COLO668 (cell line): ENCODE results near the gene CDH23.
A peak's percentile ranks its signal among the peaks of the same experiment; 100 is the strongest.
"Not testable (repeated sequence)": the region's sequence is repeated elsewhere in the genome, so short reads cannot be mapped to it uniquely, and the experiment has no call there.

Source experiments
- DNase-seq: peaks from one replicate; lab custom pipeline; 2025; ENCODE audit not compliant: unreplicated experiment; lab: John Stamatoyannopoulos, UW

CDH23 gene

DNA sequence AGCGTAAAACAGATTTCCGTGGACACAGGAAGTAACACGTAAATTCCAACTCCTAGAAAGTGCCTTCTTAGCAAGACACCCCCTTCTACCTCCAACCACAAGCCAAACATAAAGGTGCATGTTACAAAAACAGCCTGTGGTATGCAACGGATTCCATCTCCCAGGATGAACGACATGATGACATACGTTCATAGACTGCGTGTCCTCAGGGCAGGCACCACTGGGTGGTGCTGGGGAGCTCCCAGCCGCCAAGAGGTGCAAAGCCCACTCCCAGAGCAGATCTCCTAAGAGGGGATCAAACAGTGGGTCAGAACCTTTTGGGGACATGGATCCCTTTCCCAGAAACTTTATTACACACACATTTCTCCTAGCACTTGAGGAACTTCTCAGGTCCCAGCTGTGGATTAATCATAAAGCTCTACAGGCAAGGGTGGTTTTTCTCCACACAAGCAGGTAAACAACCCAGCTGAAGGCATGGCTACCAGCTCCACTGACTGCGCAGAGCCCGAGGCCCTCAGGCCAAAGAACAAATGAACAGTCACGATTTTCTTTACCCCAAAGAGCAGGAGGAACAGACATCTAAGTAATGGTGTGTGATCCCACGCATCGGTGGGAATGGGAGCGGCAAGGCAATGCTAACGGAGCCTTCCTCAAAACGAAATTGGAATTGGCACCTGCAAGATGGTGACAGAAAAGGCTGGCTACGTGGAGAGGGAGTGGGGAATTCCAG is 440.5 kb downstream of the CDH23 start:
- no peak for DNase-seq

DNA sequence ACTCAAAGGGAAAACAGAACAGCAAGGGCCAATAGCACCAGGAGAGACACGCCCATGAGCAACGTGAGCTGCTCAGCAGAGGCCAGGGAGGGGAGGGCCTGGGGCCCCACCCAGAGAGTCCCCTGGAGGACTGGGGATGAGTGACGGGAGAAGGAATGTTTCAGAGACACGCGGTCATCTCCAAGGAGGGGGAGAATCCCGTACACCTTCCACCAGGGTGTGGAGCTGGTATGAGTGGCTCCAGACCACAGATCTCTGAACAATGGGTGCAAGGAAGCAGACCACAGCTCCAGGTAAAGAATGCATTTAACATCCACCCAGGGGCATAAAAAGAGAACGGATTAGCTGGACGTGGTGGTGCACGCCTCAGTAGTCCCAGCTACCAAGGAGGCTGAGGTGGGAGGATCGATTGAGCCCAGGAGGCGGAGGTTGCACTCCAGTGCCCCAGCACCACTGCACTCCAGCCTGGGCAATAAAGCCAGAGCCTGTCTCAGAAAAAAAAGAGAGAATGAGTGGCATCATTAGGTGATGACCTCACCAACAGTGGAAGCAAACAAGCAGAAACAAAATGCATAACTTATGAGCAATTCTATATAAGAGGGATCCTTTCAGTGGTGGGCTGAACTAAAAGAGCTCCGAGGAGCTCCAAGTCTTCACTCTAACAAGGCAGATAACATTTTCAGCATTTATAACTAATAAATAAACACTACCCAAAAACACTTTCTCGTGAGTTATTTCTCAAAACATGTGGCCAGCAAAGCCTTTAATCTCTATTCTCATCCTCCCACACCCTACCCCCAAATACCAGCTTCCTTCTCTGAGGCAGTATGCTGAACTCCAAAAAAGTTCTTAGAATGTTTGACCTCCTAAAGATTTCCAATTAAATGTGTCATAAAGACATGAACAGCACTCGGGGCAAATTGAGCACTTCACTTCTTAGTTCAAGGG is 441.8 kb downstream of the CDH23 start:
- no peak for DNase-seq

DNA sequence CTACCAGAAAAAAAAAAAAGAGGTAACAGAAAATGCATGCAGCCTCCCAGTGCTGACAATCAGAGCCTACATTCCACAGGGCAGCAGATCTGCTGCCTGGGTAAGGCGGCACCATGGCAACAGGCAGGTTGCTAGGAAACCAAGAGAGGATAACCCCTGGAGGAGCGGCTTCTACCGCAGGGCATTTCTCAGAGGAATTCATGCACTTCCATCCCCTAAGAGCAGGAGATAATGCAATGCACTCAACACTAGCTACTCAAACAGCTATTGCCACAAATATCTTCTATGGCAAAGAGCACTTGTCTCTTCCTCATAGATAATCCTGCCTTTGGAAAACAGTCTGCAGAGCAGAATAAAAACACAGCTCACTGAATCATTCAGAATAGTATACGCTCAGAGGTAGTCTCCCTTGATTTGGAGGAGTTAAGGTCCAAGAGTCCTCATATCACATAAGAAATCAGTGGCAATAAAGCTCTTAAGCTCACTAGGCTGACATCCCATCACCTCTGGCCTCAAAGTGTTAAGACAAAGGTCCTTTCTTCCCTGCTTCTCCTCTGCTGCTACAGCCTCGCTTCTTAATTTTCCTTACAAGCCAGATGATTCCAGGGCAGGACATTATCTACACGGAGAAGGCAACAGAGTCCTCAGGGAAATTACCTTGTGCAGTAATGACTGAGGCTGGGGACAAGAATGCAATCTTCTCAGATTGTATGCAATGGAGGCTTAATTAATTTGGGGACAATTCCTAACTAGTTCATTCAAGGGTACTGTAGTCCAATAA is 443.6 kb downstream of the CDH23 start:
- peak; percentile 64 for DNase-seq

DNA sequence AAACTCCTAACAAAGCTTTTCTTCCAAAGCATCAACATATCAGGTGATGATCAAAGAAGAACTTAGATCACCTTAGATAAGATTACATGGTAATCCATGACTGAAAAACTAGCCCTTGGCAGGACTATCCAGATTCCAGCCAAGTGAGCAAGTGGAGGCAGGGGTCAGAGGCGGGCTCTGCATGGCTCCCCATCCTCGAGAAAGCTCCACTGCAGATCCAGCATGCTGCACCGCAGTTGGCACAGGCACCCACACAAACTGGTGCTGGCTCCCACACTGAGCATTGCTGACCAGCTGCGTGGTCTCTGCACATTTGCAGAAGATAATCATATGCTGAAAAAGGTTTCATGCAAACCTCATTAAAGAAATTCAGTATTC is 444.2 kb downstream of the CDH23 start:
- no peak for DNase-seq

DNA sequence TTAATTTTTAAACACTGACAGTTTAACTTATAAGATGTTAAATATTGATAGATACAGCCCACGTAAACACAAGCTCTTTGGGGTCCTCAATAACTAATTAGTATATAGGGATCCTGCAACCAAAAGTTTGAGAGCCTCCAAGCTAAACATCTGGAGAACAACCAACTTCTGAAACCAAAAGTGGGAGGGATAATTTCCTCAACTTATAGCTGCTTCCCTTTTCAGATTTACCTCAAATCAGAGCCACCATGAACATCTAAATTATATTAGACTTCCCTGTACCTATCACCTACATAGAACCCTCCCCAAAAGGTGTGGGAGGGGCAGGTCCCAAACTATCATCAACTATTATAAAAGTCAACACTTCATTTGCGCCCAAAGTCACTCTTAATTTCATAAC is 445.7 kb downstream of the CDH23 start:
- DNase-seq = no peak

DNA sequence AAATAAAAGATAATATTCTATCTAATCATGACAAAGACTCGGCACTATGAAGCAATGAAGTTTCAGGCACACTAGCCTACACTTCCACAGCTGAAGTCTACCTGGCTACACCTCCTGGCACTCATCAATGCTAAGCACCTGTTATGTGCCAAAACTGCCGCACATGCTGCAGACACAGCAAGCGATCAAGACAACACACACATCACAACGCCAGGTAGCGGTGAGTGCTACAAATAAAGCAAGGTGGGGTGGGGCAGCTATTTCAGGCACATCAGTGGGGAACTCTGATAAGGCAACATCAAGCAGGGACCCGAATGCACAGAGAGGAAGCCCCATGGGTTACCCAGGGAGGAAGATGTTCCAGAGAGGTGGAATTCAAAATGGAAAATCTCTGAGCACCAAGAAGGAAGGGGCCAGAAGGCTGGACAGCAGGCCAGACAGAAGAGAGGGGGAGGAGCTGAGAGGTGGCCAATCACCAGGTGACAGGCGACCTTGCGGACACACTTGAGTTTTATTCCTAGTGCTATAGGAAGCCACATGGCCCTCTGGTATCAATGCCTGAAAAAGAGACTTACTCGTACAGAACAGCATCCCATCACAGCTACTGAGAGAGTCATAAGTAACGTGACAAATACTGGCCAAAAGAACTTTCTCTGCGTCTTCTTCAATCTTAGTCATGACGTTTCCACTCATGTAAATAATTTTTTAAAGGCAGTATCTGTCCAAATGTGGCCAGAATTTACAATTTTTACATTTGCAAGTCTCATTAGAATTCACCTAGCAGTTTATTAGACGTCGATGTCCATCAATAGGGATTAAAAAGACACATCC is 446.4 kb downstream of the CDH23 start:
- DNase-seq = no peak

DNA sequence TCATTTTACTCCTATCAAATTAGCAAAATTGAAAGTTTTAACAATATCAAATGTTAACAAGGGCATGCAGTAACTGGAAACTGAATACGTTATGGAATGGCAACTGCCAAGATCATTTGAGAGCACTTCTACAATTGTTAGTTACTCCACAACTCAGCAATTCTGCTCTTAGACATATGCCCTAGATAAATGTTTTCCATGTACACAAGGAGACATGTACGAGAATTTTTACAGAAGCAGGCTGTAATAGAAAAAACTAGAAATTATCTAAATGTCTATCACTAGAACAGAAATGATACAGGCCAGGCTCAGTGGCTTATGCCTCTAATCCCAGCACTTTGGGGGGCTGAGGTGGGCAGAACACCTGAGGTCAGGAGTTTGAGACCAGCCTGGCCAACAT is 447.4 kb downstream of the CDH23 start:
- DNase-seq = no peak

DNA sequence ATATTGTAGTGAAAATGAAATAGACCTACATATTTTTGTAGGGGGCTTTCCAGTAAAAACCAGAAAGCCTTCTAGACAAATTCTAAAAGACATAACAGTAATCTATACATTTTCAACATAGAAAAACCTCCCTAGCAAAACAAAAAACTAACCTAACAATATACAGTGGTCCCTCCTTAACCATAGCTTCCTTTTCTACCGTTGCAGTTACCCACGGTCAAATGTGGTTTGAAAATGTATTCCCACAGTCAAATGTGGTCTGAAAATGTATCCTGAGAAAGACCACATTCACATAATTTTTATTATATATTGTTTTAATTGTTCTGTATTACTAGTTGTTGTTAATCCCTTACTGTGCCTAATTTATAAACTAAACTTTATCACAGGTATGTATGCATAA is 448.0 kb downstream of the CDH23 start:
- no peak for DNase-seq

DNA sequence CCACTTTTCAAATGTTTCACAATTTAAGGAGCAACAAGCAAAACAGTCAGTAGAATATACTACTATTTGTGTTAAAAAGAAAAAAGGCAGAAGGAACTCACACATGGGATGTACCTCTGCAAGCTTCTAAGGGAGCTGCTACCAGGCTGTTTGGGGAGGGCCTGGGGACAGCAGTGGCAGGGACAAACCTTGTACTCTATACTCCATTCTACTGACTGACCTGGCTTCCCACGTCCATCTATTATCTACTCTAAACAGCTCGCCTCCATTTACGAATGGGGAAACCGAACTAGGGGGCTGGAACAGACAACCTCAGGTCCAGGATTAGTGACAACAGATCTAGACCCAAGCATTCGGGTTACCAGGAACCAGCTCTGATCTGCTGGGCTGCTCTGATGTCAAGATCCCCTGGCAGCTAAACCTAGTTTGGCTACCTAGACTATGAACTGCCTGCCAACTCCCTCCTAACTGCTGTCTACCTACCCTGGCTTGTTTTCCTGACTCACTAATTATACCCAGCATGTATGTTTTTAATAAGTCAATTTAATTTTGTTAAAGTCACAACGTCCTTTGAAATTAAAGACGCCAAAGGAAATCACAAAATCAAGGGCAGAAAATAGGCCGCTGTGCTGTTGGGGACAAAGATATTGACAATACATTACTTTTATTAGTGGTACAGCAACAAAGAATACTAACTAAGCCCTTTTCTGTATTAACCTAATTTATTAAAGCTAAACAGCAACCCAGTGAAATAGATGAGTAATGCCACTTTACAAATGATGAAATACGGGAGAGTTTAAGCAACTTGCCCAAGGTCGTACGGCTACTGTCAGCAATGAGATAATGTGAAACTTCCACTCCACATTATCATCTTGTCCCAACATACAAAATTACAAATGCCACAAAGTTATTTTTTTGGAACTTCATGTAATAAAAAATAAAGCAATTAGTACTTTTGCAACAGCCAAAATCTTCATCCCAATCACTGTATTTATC is 449.0 kb downstream of the CDH23 start:
- no peak for DNase-seq

DNA sequence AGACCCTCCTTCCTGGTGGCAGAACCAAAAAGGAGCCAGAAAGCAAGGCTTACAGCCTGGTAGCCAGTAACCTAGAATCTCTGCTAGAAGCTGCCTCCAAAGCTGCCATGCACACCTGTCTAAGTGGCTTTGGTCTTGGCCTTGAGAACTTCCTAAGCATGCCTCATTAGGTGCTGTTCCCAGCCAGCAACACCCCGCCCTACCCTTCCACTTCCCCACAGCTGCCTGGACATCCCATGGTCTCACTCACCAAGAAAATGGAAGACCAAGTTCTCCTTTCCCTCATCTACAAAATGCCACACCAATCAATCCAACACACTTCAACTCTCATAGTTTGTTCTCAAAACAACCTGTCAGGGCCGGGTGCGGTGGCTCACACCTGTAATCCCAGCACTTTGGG is 450.1 kb downstream of the CDH23 start:
- no peak for DNase-seq

DNA sequence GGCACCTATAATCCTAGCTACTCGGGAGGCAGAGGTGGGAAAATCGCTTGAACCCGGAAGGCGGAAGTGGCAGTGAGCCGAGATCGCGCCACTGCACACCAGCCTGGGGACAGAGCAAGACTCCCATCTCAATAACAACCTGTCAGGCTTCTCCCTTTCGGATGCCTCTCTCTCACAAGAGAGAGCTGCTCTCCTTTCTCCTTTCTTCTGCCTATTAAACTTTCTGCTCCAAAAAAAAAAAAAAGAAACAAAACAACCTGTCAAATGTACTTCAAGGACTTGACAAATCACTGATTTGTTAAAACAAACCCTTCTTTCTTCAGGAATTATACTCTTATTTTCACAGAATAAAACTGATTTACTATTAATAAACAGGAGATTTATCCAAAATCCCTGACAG is 450.7 kb downstream of the CDH23 start:
- DNase-seq = no peak

DNA sequence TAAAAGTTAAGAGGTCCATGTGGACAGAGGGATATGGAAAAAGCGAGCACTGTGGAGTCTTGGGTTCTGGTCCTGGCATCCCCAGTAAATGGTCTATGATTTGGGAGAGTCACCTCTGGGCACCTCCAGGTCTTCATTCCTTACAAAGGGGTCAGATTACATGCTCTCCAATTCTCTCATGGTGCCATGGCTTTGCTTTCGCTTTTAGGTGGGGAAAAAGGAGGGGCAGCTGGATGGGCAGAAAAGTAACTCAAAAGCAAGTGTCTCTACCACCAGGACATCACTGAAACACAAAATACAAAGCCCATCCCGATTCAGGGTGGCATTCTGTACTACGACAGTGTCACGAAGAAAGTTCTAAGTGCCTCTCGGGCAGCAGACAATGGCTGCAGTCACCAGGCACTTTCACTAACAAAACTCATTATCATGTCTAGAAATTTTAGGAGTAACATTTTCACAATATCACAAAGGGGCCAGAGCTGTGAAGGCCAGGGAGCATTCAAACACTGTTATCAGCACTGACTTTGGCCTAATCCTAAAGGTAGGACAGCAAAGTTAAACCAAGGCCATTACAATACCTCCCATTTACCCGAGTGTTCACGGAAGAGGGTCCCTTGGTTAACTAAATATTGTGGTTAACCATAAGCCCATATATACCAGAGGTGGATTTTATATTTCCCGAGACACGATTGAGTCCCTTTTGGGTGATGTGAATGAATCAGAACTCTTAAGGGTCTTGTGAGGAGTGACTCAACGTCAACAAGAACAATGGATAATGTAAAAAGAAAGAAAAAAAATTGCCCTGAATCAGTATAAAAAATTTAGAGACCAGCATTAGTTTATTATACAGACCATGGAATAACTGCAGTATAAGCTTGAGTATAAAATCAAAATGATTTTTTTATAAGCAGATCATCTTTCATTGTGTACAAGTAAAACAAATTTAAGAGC is 451.9 kb downstream of the CDH23 start:
- DNase-seq = no peak

DNA sequence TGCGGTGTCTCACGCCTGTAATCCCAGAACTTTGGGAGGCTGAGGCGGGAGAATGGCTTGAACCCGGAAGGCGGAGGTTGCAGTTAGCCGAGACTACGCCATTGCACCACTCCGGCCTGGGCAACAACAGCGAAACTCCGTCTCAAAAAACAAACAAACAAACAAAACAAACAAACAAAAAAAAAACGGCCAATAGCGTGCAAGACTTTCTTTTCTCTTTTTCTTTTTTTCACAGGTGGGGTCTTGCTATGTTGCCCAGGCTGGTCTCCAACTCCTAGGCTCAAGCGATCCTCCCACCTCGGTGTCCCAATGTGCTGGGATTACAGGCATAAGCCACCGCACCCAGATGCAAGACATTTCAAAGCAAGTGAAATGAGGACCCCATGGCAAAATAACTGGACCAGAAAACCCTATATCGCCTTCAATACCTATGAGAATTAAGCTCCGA is 452.8 kb downstream of the CDH23 start:
- DNase-seq = no peak

DNA sequence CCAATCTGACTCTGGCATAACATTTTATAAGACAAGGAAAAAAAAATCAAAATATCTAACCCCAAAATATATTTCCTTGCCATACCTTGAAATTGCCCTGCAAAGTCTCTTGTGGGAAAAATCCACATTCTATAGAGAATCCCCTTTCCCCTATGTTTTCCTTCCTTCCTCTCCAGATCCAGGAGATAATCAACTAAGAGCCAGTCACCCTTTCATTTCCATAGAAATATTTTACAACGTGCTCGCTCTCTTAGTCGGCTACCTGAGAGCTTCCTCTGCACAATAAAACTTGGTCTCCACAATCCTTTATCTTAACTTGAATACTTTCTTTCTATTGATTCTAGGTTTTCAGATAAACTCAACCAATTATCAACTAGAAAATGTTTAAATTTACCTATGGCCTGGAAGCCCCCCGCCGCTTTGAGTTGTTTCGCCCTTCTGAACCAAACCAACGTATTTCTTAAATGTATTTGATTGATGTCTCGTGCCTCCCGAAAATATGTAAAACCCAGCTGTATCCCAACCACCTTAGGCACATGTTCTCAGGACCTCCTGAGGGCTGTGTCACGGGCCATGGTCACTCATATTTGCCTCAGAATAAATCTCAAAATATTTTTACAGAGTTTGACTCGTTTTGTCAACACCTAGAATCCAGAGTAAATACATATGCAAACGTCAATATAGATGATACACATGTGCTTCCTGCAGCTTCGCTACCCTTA is 453.5 kb downstream of the CDH23 start:
- DNase-seq = no peak

DNA sequence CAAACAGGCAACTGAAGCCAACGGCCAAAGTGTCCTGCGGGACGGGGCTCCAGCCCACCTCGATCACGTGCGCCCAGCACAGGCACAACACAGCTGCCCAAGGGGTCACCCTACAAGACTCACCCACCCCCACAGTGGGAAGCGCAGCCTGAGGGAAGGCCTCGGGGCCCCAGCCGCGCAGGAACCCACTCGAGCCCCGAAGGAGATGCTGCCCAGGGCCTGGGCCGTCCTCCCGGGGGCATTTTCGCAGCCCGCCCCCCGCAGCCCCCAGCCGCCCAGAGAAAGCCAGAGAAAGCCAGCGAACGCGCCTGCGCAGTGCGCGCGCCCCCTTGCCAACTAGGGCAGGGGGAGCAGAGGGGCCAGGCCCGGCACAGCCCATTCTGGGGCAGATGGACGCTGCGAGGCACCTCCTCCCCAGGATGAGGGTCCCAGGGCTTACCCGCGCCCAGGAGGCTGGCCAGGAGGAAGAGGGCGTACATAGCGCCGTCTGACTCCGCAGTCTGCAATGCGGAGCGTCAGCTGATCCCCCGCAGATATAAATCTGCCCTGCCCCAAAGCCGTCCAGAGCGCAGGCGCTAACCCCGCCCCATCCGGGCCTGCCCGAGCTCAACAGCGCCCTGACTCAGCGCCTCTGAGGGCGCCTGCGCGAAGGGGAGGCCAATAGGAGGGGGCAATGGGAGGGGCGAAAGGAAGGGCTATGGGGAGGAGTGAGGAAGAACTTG is 454.2 kb downstream of the CDH23 start, which contains the start of gene PSAP:
Gene PSAP, minus strand, starts transcription at position 509 of the 722 bp plus-strand sequence. Its CDS starts 30 bp downstream, at position 479.
- peak; percentile 93 for DNase-seq

DNA sequence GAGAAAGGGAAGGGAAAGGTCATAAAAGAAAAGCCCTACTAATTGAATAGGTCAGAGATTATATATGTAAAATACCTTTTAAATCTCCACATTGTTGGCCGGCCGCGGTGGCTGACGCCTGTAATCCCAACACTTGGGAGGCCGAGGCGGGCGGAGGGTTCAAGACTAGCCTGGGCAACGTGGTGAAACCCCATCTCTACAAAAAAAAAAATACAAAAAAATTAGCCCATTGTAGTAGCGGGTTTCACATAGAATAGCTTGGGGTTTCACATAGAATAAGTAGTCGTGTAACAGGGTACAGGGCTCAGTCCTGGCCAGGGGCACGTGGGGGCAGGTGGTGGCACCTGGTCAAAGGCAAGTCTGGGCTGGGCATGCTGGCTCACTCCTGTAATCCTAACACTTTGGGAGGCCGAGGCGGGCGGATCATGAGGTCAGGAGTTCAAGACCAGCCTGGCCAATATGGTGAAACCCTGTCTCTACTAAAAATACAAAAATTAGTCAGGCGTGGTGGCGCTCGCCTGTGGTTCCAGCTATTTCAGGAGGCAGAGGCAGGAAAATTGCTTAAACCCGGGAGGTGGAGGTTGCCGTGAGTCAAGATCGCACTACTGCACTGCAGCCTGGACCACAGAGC is 454.9 kb downstream of the CDH23 start:
- DNase-seq = not testable (repeated sequence)
